Endometrial microvascular endothelial cells (primary cell): ENCODE results near the gene TOX2. TPM values are rescaled to one million over a fixed set of nuclear protein-coding genes. Genes with fewer than 3 reads are reported as not detected.

Source experiments
- in situ Hi-C: cut with HindIII; loops from 2 replicates; pipeline ENCODE4 v1.10.0; 2017; ENCODE audit warnings: low sequenced_read_pairs, low pct_unique_long_range_greater_than_20kb; ENCODE audit errors: inconsistent ontology term
- total RNA-seq: library from RNA; depleted of rRNA; stranded (reverse); fragments of >200 nt; gene quantifications from one replicate; pipeline ENCODE4 v1.2.3, GENCODE V29; 2015; ENCODE audit errors: inconsistent ontology term

TOX2 gene
- total RNA-seq, 1 donor from 2014 or later, result 18.7 TPM

- in situ Hi-C loops, result no loop called here
These were observed 71.1 kb downstream of the TOX2 start for GRCh38 chr20:43985608-43986316.

DNA sequence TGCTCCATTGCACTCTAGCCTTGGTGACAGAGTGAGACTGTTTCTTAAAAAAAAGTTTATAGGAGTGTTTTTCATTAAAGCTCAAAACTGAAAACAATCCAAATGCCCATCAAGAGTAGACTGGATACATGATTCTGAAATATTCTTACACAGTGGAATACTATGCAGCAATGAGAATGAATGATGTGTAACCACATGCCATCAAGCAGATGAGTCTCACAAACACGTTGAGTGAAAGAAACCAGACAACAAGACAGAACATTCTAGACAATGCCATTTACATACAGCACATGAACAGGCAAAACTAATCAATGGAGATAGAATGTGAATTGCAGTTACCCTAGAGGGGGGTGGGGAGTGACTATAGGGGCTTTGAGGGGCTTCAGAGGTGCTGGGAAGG is 72.4 kb downstream of the TOX2 start:
- in situ Hi-C loops, result no loop called here

DNA sequence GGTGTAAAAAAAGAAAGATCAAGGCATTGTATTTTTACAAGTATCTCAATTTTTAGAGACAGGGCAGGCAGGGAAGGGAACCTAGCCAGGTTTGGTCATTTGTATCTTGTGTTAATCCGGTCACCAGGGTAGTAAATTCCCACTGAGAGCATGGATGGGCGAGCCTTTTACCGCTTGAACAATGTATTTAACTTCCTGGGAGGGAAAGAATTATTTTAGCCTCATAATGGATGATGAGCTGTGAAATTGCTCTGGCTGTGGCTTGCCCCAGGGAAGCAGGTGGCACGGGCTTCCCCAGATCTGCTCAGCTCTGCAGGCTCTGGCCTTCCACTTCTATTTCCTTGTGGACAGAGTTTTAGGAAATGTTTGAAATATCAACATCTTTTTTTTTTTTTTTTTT is 72.9 kb downstream of the TOX2 start:
- in situ Hi-C loops, result no loop called here

DNA sequence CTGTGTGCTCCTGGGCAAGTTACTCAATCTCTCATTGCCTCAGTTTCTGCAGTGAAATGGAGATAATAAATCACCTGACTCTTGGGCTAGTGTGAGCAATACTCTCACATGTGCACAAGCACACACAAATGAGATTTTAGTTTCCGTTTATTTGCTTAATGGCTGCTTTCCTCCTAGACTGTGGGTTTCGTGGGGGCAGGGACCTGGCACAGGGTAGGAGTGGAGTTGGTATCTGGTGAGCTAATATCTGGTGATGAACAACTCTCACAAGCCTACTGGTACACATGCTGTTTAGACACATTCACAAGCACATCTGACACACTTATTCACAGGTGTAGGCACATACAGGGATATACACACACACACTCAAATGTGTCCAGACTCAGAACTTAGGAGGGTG is 73.8 kb downstream of the TOX2 start:
- in situ Hi-C loops, result no loop called here

DNA sequence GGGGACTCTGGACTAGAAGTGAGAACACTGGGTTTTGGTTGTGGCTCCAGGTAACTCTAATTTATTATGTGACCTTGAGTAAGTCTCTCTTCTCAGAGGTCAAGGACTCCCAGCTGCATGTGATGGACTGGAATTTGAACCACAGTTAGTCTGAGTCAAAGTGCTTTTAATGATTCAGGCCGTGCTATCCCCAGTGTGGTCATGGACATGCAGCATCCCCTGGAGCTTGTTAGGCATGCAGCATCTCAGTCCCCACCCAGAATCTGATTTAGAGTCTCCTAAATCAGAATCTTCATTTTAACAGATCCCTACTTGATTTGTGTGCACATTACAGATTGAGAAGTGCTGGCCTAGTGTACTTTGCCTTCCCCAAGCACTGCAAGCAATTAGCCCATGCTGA is 74.2 kb downstream of the TOX2 start:
- in situ Hi-C loops, result no loop called here

GRCh38 chr20:43991261-43991660 is 76.6 kb downstream of the TOX2 start:
- in situ Hi-C loops, result no loop called here

DNA sequence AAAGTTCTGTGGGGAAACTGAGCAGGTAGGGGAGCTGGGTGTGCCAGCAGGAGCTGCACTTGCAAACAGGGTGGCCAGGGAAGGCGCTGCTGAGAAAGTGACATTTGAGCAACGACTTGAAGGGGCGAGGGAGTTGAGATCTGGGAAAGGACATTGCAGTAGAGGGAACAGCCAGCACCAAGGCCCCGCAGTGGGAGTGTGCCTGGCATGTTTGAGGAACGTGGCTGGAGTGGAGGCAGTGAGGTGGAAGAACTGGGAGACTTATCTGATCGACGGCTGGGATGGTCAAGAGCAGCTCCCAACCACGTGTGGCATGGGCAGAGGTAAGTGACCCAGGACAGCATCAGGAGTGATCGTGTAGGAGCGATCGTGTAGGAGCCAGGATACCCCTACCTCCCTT is 77.3 kb downstream of the TOX2 start:
- in situ Hi-C loops, result no loop called here

DNA sequence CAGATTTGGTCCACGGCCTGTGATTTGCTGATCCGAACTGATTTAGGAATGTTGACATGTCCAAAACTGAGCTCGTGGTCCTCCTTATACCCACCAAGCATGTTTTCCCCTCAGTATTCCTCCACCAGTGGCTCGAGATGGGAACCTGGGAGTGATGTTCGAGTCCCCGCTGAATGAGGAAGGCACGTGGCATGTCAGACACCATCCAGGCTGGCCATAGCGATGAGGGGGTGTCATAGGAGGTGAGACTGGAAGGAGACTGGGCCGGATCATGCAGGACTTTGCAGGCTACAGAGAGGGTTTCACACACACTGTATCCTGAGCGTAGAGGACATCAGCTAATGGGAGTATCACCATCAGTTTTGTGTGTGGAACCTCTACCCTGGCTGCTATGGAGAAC is 78.2 kb downstream of the TOX2 start:
- in situ Hi-C loops, result no loop called here

GRCh38 chr20:43993560-43993959 is 78.9 kb downstream of the TOX2 start:
- in situ Hi-C loops, result no loop called here

GRCh38 chr20:43994486-43995100 is 79.9 kb downstream of the TOX2 start:
- in situ Hi-C loops, result no loop called here

DNA sequence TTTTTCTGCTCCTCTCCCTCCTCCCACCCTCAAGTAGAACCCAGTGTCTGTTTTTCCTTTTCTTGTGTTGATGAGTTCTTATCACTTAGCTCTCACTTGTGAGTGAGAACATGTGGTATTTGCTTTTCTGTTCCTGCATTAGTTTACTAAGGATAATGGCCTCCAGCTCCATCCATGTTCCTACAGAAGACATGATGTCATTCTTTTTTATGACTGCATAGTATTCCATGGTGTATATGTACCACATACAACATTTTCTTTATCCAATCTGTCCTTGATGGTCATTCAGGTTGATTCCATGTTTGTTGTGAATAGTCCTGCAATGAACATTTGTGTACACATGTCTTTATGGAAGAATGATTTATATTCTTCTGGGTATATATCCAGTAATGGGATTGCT is 81.0 kb downstream of the TOX2 start:
- in situ Hi-C loops, result no loop called here

DNA sequence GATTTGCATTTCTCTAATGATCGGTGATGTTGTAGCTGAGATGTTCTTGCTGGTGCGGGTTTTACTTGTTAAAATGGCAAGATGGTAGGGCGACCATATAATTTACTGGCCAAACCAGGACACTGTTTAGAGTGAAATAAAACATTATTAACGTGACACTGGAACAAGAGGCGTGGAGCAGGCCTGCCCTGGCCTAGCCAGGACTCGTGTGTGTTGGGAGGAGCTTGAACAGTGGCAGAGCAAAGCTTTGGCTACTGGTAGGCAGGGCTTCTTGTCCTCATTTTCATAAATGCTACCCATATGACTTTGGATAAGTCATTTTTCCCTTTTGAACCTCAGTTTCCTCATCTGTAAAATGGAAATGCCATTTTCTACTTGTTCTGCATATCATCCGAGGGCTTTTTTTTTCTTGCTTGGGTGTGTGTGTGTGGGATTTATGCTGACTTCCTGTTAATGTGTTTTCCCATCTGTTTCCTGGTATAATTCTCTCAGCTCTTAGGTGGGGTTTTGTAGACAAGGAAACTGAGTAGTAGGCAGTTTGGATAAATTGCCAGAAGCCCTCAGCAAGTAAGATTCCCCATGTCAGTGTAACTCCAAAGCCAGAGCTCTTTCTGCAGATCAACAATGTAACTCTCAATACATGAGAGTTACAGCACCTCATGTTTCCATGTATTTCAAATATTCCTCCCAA is 81.7 kb downstream of the TOX2 start:
- in situ Hi-C loops, result no loop called here

GRCh38 chr20:43999848-44000247 is 85.2 kb downstream of the TOX2 start:
- in situ Hi-C loops, result no loop called here

GRCh38 chr20:44001667-44002596 is 87.3 kb downstream of the TOX2 start:
- in situ Hi-C loops, result no loop called here

- in situ Hi-C loops, result no loop called here
These were observed 88.2 kb downstream of the TOX2 start for GRCh38 chr20:44002861-44003260.

GRCh38 chr20:44003609-44004008 is 89.0 kb downstream of the TOX2 start:
- in situ Hi-C loops, result no loop called here

- in situ Hi-C loops, result no loop called here
These were observed 89.8 kb downstream of the TOX2 start for GRCh38 chr20:44004306-44004915.

GRCh38 chr20:44005661-44006060 is 91.0 kb downstream of the TOX2 start:
- in situ Hi-C loops, result no loop called here

DNA sequence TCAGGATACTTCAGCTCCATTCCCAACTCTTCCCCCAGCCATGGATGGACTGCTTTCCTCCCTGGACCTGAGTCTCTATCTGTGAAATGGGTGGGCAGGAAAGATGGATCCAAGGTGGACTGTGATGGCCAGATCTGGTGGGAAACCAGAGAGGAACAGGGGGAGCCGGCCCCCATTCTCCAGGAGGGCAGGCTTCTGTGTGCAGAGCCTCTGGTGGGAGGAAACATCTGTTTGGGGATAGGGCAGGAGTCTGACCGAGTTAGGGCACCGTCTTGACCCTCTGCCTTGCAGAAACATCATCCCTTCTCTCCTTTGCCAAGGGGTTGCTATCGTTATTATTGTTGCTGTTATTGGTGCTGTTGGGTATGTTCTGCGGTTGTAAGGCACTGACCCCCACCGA is 91.5 kb downstream of the TOX2 start:
- in situ Hi-C loops, result no loop called here
